GM12878 (cell line): Measurements from ENCODE around the gene DHCR7. TPM values are rescaled to one million over a fixed set of nuclear protein-coding genes. Genes with fewer than 3 reads are reported as not detected.

ENCODE experiments used
- ATAC-seq: fragments of 200-7000 bp; cut with Tn5 transposase; 3 replicates; pipeline ENCODE4 v1.9.1; 2020; ENCODE audit warnings: mild to moderate bottlenecking, moderate library complexity
- BruUV-seq: library from RNA; stranded (reverse); fragments of 400-500 nt; replicated peaks from 2 replicates; lab custom pipeline; 2021; lab: Mats Ljungman, UMichigan
- CTCF ChIA-PET: fragments of 300-600 bp; sonication (Branson Sonifier 250); formaldehyde crosslinking; extraction: SDS; loops from one replicate; lab custom pipeline; 2021; ENCODE audit warnings: inconsistent platforms; lab: Yijun Ruan, JAX
- POLR2A ChIA-PET: fragments of 350-600 bp; formaldehyde crosslinking; extraction: SDS; loops from one replicate; lab custom pipeline; 2021; ENCODE audit warnings: inconsistent platforms; lab: Charles Lee
- RAD21 ChIA-PET: fragments of 300-600 bp; sonication (Branson Sonifier 250); formaldehyde crosslinking; loops from one replicate; lab custom pipeline; 2023; ENCODE audit warnings: antibody characterized with exemption; ENCODE audit not compliant: unreplicated experiment; lab: Charles Lee
- SMC1A ChIA-PET: fragments of 300-600 bp; sonication (Branson Sonifier 250); formaldehyde crosslinking; loops from one replicate; lab custom pipeline; 2023; ENCODE audit not compliant: unreplicated experiment, uncharacterized antibody; lab: Charles Lee
- DNase-seq: peaks from one replicate; pipeline ENCODE4 v3.0.0-alpha.2; 2011; ENCODE audit warnings: low read depth, low spot score
- FAIRE-seq: peaks from 3 replicates; lab custom pipeline; 2011; peaks lifted over from hg19 to GRCh38; lab: Jason Lieb, UNC
- H2AFZ ChIP-seq: 2 replicates; pipeline ENCODE4 v1.6.0; 2011; ENCODE audit warnings: low read depth, low read length, control low read depth; ENCODE audit not compliant: control insufficient read depth
- H3K27ac ChIP-seq: 2 replicates; pipeline ENCODE4 v1.5.1; 2011; ENCODE audit warnings: control low read depth; ENCODE audit not compliant: control insufficient read depth, insufficient read depth
- H3K27me3 ChIP-seq, 2 experiments: replicated peaks in 1 of 2; 2 replicates each; pipeline versions ENCODE4 v1.6.0 to v1.6.1; 2011; ENCODE audit warnings: low read length in 1 of 2; ENCODE audit not compliant: control insufficient read depth in 2 of 2, insufficient read depth in 2 of 2
- H3K36me3 ChIP-seq, 2 experiments: 2 replicates each; pipeline ENCODE4 v1.5.1; 2011; ENCODE audit warnings: low read length in 1 of 2; ENCODE audit not compliant: control insufficient read depth in 2 of 2, insufficient read depth in 2 of 2
- H3K4me1 ChIP-seq: 2 replicates; pipeline ENCODE4 v1.6.1; 2011; ENCODE audit warnings: mild to moderate bottlenecking, low read length, moderate library complexity, mixed read lengths; ENCODE audit not compliant: control insufficient read depth, insufficient read depth
- H3K4me2 ChIP-seq: 2 replicates; pipeline ENCODE4 v1.6.0; 2011; ENCODE audit warnings: control low read depth; ENCODE audit not compliant: control insufficient read depth, insufficient read depth
- H3K4me3 ChIP-seq: fragments of 200-600 bp; sonication (generic); 2 replicates; pipeline ENCODE4 v1.5.1; 2016
- H3K79me2 ChIP-seq: 2 replicates; pipeline ENCODE4 v1.6.0; 2011; ENCODE audit warnings: low read length; ENCODE audit not compliant: control insufficient read depth, insufficient read depth
- H3K9ac ChIP-seq: 2 replicates; pipeline ENCODE4 v1.8.0; 2011; ENCODE audit warnings: low read length, control low read depth, mixed read lengths; ENCODE audit not compliant: control insufficient read depth, insufficient read depth
- H3K9me3 ChIP-seq: replicated peaks from 3 replicates; pipeline ENCODE4 v1.5.1; 2011; ENCODE audit warnings: mild to moderate bottlenecking, low read length; ENCODE audit not compliant: control insufficient read depth, insufficient read depth
- H4K20me1 ChIP-seq: 2 replicates; pipeline ENCODE4 v1.6.0; 2011; ENCODE audit not compliant: control insufficient read depth, insufficient read depth
- ATF3 ChIP-seq: IDR thresholded peaks from 2 replicates; pipeline ENCODE4 v1.6.1; 2011; ENCODE audit warnings: low read depth, mild to moderate bottlenecking, low read length, moderate library complexity, borderline replicate concordance; ENCODE audit errors: extremely low read depth
- BCL3 ChIP-seq: IDR thresholded peaks from 2 replicates; pipeline ENCODE4 v1.6.1; 2011; ENCODE audit warnings: borderline replicate concordance, low read depth, mild to moderate bottlenecking, moderate library complexity, low read length; ENCODE audit not compliant: insufficient read depth, poor library complexity, severe bottlenecking
- EP300 ChIP-seq, 2 experiments: fragments of 150-350 bp in 1 of 2; IDR thresholded peaks; 2 replicates each; pipeline ENCODE4 v1.6.1; 2011 to 2012; ENCODE audit warnings: low read depth in 2 of 2, low read length in 2 of 2, borderline replicate concordance in 1 of 2, improper control_type of control experiment in 1 of 2, inconsistent platforms in 1 of 2; ENCODE audit not compliant: control insufficient read depth in 1 of 2
- ETV6 ChIP-seq, 2 experiments: fragments of 450-650 bp in 1 of 2; IDR thresholded peaks in 1 of 2; conservative IDR thresholded peaks in 1 of 2; 2 replicates each; pipeline ENCODE4 v1.6.1; 2014; ENCODE audit warnings: antibody characterized with exemption in 1 of 2, borderline replicate concordance in 1 of 2, low read depth in 1 of 2, mild to moderate bottlenecking in 1 of 2, moderate library complexity in 1 of 2
- FOXK2 ChIP-seq: fragments of 450-650 bp; IDR thresholded peaks from 2 replicates; pipeline ENCODE4 v1.6.1; 2017; ENCODE audit warnings: mild to moderate bottlenecking, moderate library complexity
- IKZF1 ChIP-seq: fragments of 450-650 bp; conservative IDR thresholded peaks from 2 replicates; pipeline ENCODE4 v1.6.1; 2017; ENCODE audit warnings: antibody characterized with exemption, mild to moderate bottlenecking
- MYB ChIP-seq: fragments of 150-350 bp; IDR thresholded peaks from 2 replicates; pipeline ENCODE4 v1.6.1; 2014; ENCODE audit warnings: mild to moderate bottlenecking, low read depth, low read length, borderline replicate concordance
- MYC ChIP-seq: IDR thresholded peaks from 2 replicates; pipeline ENCODE4 v1.6.1; 2011; ENCODE audit warnings: mild to moderate bottlenecking, low read length, moderate library complexity, inconsistent platforms; ENCODE audit not compliant: insufficient read depth, insufficient replicate concordance, insufficient read length, severe bottlenecking
- NFXL1 ChIP-seq: fragments of 450-650 bp; IDR thresholded peaks from 2 replicates; pipeline ENCODE4 v1.6.1; 2017; ENCODE audit warnings: antibody characterized with exemption, mild to moderate bottlenecking, borderline replicate concordance
- NR2F1 ChIP-seq: fragments of 450-650 bp; conservative IDR thresholded peaks from 2 replicates; pipeline ENCODE4 v1.6.1; 2017; ENCODE audit warnings: mild to moderate bottlenecking
- PAX5 ChIP-seq: IDR thresholded peaks from 2 replicates; pipeline ENCODE4 v1.6.1; 2011; ENCODE audit warnings: low read depth, low read length, borderline replicate concordance
- SIX5 ChIP-seq: IDR thresholded peaks from 2 replicates; pipeline ENCODE4 v1.6.1; 2011; ENCODE audit warnings: mild to moderate bottlenecking, low read depth, low read length, moderate library complexity; ENCODE audit not compliant: severe bottlenecking
- TCF12 ChIP-seq: IDR thresholded peaks from 2 replicates; pipeline ENCODE4 v1.6.1; 2011; ENCODE audit warnings: low read depth, mild to moderate bottlenecking, low read length
- WGBS: methylation state at CpG from one replicate; pipeline ENCODE4 v1.1.6; 2016; ENCODE audit warnings: low lambda C conversion rate; ENCODE audit not compliant: insufficient replicate concordance, insufficient coverage; ENCODE audit errors: missing lambda C conversion rate; 5-methylcytosine and 5-hydroxymethylcytosine counted together
- in situ Hi-C: fragments of 300-500 bp; cut with MboI; formaldehyde crosslinking; loops from 9 replicates; pipeline ENCODE4 v1.14.3; 2018; ENCODE audit warnings: mixed read lengths
- intact Hi-C: fragments of 100-400 bp; cut with micrococcal nuclease; formaldehyde crosslinking; loops from one replicate; pipeline ENCODE4 v1.14.2; 2022; ENCODE audit not compliant: unreplicated experiment
- polyA plus RNA-seq, 11 experiments: library from polyadenylated mRNA; depleted of rRNA in 4 of 11; unstranded in 6 of 11; stranded (reverse) in 5 of 11; fragments of >200 nt; fragmentation: Nextera tagmentation in 4 of 11; fragmentation: Illumina TruSeq in 1 of 11; extraction: Ambion mirVana in 4 of 11; extraction: Trizol in 1 of 11; gene quantifications; 1 replicate in 1 of 11; 2 replicates in 10 of 11; pipeline versions ENCODE4 v1.2.1 to v1.2.3, GENCODE V29; 2011 to 2016; ENCODE audit warnings: inconsistent platforms in 2 of 11, missing spikeins in 2 of 11, low read depth in 1 of 11
- total RNA-seq, 4 experiments: library from RNA; depleted of rRNA in 3 of 4; stranded (reverse); fragments of >200 nt in 3 of 4; fragmentation: Illumina TruSeq in 1 of 4; extraction: Trizol in 1 of 4; gene quantifications; 2 replicates each; pipeline versions ENCODE4 v1.2.1 to v1.2.3, GENCODE V29; 2013 to 2021
- TF ChIP-seq, protein P1 (sequence below): fragments of 450-650 bp; IDR thresholded peaks from 2 replicates; pipeline ENCODE4 v1.6.1; 2016; ENCODE audit warnings: mild to moderate bottlenecking, moderate library complexity, borderline replicate concordance

DHCR7 gene
- total and polyA plus RNA-seq, 10 of the 15 experiments (the other 5 are each of a cell fraction or from before 2014, with no cell fraction given), result 4.2 to 115 (median 57.8) TPM

DNA sequence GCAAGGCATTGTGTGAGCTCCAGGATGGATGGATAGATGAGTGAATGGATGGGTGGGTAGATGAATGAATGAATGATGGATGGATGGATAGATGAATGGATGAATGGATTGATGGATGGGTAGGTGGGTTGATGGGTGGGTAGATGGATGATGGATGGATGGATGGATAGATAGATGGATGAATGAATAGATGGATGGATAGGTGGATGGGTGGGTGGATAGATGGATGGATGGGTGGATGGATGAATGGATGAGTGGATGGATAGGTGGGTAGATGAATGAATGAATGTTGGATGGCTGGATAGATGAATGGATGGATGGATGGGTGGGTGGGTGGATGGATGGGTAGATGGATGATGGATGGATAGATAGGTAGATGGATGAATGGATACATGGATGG, 33.5 kb downstream of the DHCR7 start (continued):
- TF ChIP-seq, protein P1, sequence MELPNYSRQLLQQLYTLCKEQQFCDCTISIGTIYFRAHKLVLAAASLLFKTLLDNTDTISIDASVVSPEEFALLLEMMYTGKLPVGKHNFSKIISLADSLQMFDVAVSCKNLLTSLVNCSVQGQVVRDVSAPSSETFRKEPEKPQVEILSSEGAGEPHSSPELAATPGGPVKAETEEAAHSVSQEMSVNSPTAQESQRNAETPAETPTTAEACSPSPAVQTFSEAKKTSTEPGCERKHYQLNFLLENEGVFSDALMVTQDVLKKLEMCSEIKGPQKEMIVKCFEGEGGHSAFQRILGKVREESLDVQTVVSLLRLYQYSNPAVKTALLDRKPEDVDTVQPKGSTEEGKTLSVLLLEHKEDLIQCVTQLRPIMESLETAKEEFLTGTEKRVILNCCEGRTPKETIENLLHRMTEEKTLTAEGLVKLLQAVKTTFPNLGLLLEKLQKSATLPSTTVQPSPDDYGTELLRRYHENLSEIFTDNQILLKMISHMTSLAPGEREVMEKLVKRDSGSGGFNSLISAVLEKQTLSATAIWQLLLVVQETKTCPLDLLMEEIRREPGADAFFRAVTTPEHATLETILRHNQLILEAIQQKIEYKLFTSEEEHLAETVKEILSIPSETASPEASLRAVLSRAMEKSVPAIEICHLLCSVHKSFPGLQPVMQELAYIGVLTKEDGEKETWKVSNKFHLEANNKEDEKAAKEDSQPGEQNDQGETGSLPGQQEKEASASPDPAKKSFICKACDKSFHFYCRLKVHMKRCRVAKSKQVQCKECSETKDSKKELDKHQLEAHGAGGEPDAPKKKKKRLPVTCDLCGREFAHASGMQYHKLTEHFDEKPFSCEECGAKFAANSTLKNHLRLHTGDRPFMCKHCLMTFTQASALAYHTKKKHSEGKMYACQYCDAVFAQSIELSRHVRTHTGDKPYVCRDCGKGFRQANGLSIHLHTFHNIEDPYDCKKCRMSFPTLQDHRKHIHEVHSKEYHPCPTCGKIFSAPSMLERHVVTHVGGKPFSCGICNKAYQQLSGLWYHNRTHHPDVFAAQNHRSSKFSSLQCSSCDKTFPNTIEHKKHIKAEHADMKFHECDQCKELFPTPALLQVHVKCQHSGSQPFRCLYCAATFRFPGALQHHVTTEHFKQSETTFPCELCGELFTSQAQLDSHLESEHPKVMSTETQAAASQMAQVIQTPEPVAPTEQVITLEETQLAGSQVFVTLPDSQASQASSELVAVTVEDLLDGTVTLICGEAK, result no peak
- TF ChIP-seq SIX5 (no peak), ATF3 (no peak), MYB (no peak), NR2F1 (no peak), EP300 (IDR thresholded peaks at IDR 0.05; ENCODE audit: borderline replicate concordance in 1 of 2, control insufficient read depth in 1 of 2, low read depth in 2 of 2, low read length in 2 of 2) (no peak)

GRCh38 chr11:71410363-71410966, 37.7 kb downstream of the DHCR7 start:
- H3K4me2 ChIP-seq, result no peak overlapping the region
- CTCF ChIA-PET, result no interaction called here
- no peaks in the 10 kb centered on the region for H3K4me1 ChIP-seq
- H2AFZ ChIP-seq, result no peak overlapping the region
- H3K79me2 ChIP-seq, result no peaks in the 10 kb centered on the region
- BruUV-seq, result no TSS peak
- in situ Hi-C loops (no loop called here), intact Hi-C loops (no loop called here)
- no peaks in the 10 kb centered on the region for H3K9me3 ChIP-seq
- H3K9ac ChIP-seq, result no peak overlapping the region
- no peaks in the 10 kb centered on the region for H3K27me3 ChIP-seq
- no peak overlapping the region for H3K27ac ChIP-seq
- POLR2A ChIA-PET, result no interaction called here
- 55% methylated on average over 7 of the region's 7 CpGs for WGBS
- ATAC-seq (no peak), DNase-seq (no peak), FAIRE-seq (no peak)
- H3K4me3 ChIP-seq, result no peak overlapping the region
- H4K20me1 ChIP-seq, result no peaks in the 10 kb centered on the region
- RAD21 ChIA-PET, result no interaction called here
- SMC1A ChIA-PET, result no interaction called here
- no peaks in the 10 kb centered on the region for H3K36me3 ChIP-seq
- TF ChIP-seq NFXL1 (no peak), TCF12 (no peak), ETV6 (conservative IDR thresholded peaks at IDR 0.05 in 1 of 2, IDR thresholded peaks at IDR 0.05 in 1 of 2; ENCODE audit: borderline replicate concordance in 1 of 2, low read depth in 1 of 2) (no peak), MYC (no peak), IKZF1 (no peak), BCL3 (no peak), PAX5 (no peak), FOXK2 (no peak)
